OCI-LY1 (cell line): ENCODE measurements around the gene MOK.

Experiments used
- H2AFZ ChIP-seq: fragments of 200-600 bp; sonication (generic), shearing (Covaris generic); 2 replicates; pipeline ENCODE4 v1.6.0; 2014; ENCODE audit warnings: antibody characterized with exemption, mild to moderate bottlenecking, low read length
- H3F3A ChIP-seq: fragments of 200-600 bp; sonication (generic), shearing (Covaris generic); 2 replicates; pipeline ENCODE4 v1.6.0; 2014; ENCODE audit warnings: mild to moderate bottlenecking, antibody characterized with exemption, low read length, moderate library complexity; ENCODE audit not compliant: insufficient read depth
- H3K27ac ChIP-seq: fragments of 200-600 bp; sonication (generic); 2 replicates; pipeline ENCODE4 v1.5.1; 2014; ENCODE audit warnings: low read length, mixed run types, mild to moderate bottlenecking, low read depth; ENCODE audit not compliant: poor library complexity, severe bottlenecking
- H3K27me3 ChIP-seq: fragments of 200-600 bp; sonication (generic); 2 replicates; pipeline ENCODE4 v1.6.0; 2014; ENCODE audit warnings: antibody characterized with exemption, mild to moderate bottlenecking, low read length, moderate library complexity; ENCODE audit not compliant: insufficient read depth
- H3K36me3 ChIP-seq: fragments of 200-600 bp; sonication (generic); 2 replicates; pipeline ENCODE4 v1.6.1; 2014; ENCODE audit warnings: mild to moderate bottlenecking, antibody characterized with exemption, low read length, moderate library complexity, mixed read lengths; ENCODE audit not compliant: insufficient read depth
- H3K4me1 ChIP-seq: fragments of 200-600 bp; sonication (generic); 2 replicates; pipeline ENCODE4 v1.5.1; 2014; ENCODE audit warnings: mild to moderate bottlenecking, low read length, moderate library complexity; ENCODE audit not compliant: insufficient read depth, severe bottlenecking
- H3K4me2 ChIP-seq: fragments of 200-600 bp; sonication (generic), shearing (Covaris generic); 2 replicates; pipeline ENCODE4 v1.6.1; 2014; ENCODE audit warnings: low read length
- H3K4me3 ChIP-seq: fragments of 200-600 bp; sonication (generic); 2 replicates; pipeline ENCODE4 v1.5.1; 2014; ENCODE audit warnings: low read length, low read depth, mild to moderate bottlenecking, mixed read lengths; ENCODE audit not compliant: poor library complexity, severe bottlenecking
- H3K79me2 ChIP-seq: fragments of 200-600 bp; shearing (Covaris generic); 2 replicates; pipeline ENCODE4 v1.6.1; 2016; ENCODE audit warnings: mixed run types, low read length, mixed read lengths; ENCODE audit not compliant: insufficient read depth
- H3K9ac ChIP-seq: fragments of 200-600 bp; sonication (generic), shearing (Covaris generic); 2 replicates; pipeline ENCODE4 v1.6.1; 2014; ENCODE audit warnings: mild to moderate bottlenecking, low read length, mixed read lengths
- H3K9me2 ChIP-seq: fragments of 200-600 bp; sonication (generic), shearing (Covaris generic); 2 replicates; pipeline ENCODE4 v1.6.1; 2014; ENCODE audit warnings: low read depth, mild to moderate bottlenecking, low read length, mixed read lengths
- H3K9me3 ChIP-seq: fragments of 200-600 bp; shearing (Covaris generic); 2 replicates; pipeline ENCODE4 v1.6.1; 2014; ENCODE audit warnings: low read length, mixed read lengths
- H4K20me1 ChIP-seq: fragments of 200-600 bp; sonication (generic), shearing (Covaris generic); 2 replicates; pipeline ENCODE4 v1.6.0; 2016; ENCODE audit warnings: mild to moderate bottlenecking, low read length; ENCODE audit not compliant: insufficient read depth
- CTCF ChIP-seq: fragments of 200-600 bp; sonication (generic), shearing (Covaris generic); IDR thresholded peaks from 2 replicates; pipeline ENCODE4 v1.5.1; 2017; ENCODE audit warnings: mild to moderate bottlenecking, antibody characterized with exemption, low read length, moderate library complexity, mixed read lengths
- EZH2 ChIP-seq: fragments of 200-600 bp; sonication (generic), shearing (Covaris generic); IDR thresholded peaks from 2 replicates; pipeline ENCODE4 v1.8.0; 2017; ENCODE audit warnings: borderline replicate concordance, mixed run types, mild to moderate bottlenecking, antibody characterized with exemption, low read length, moderate library complexity, mixed read lengths

MOK gene

DNA sequence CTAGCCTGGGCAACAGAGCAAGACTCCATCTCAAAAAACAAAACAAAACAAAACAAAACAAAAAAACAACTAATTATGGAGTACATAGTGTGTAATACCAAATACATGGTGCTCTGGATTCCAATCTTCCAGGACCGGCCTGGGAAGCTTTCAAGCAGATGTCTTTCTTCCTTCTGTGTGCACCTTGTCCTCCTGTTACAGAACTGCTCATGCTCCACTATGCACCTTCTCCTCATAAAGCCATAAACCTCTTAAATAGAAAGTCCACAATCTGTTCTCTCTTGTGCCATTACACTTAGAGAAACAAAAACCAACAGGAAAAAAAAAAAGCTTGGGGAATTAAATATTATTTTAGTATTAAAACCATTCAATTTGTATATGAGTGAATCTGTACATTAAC lies 12.5 kb downstream of the MOK start:
- Histone ChIP-seq H3K9ac (no peak overlapping the region), H3K4me1 (no peaks in the 10 kb centered on the region), H2AFZ (no peak overlapping the region), H3K9me2 (no peaks in the 10 kb centered on the region), H3K9me3 (no peaks in the 10 kb centered on the region), H3K27ac (no peak overlapping the region), H3K79me2 (no peaks in the 10 kb centered on the region), H4K20me1 (no peaks in the 10 kb centered on the region), H3K36me3 (no peaks in the 10 kb centered on the region), H3K4me2 (no peak overlapping the region), H3K27me3 (no peaks in the 10 kb centered on the region), H3F3A (no peaks in the 10 kb centered on the region), H3K4me3 (no peak overlapping the region)
- TF ChIP-seq CTCF: no peak
- no peak for TF ChIP-seq EZH2

- Histone ChIP-seq H3K27ac (no peak overlapping the region), H3F3A (no peaks in the 10 kb centered on the region), H3K27me3 (no peaks in the 10 kb centered on the region), H3K79me2 (no peaks in the 10 kb centered on the region), H3K9me2 (no peaks in the 10 kb centered on the region), H3K9ac (no peak overlapping the region), H2AFZ (no peak overlapping the region), H4K20me1 (no peaks in the 10 kb centered on the region), H3K4me2 (no peak overlapping the region), H3K4me3 (no peak overlapping the region), H3K36me3 (no peaks in the 10 kb centered on the region), H3K4me1 (no peaks in the 10 kb centered on the region), H3K9me3 (no peaks in the 10 kb centered on the region)
- TF ChIP-seq EZH2 (no peak), CTCF (no peak)
Measured at GRCh38 chr14:102288139-102288538, 16.8 kb downstream of the MOK start.

- H2AFZ ChIP-seq: no peak overlapping the region
- H3K36me3 ChIP-seq: no peaks in the 10 kb centered on the region
- H3K9me2 ChIP-seq: no peaks in the 10 kb centered on the region
- no peak overlapping the region for H3K4me3 ChIP-seq
- H3F3A ChIP-seq: no peaks in the 10 kb centered on the region
- no peak overlapping the region for H3K27ac ChIP-seq
- no peaks in the 10 kb centered on the region for H4K20me1 ChIP-seq
- H3K9me3 ChIP-seq: no peaks in the 10 kb centered on the region
- no peaks in the 10 kb centered on the region for H3K27me3 ChIP-seq
- H3K4me1 ChIP-seq: no peaks in the 10 kb centered on the region
- H3K79me2 ChIP-seq: no peaks in the 10 kb centered on the region
- H3K4me2 ChIP-seq: no peak overlapping the region
- H3K9ac ChIP-seq: no peak overlapping the region
- TF ChIP-seq CTCF: no peak
- no peak for TF ChIP-seq EZH2
Measured at GRCh38 chr14:102285106-102285505, 19.9 kb downstream of the MOK start.
